ENCODE data around the gene CYTH2.
"Not testable (repeated sequence)": the region's sequence is repeated elsewhere in the genome, so short reads cannot be mapped to it uniquely, and the experiment has no call there.

CYTH2 gene

DNA sequence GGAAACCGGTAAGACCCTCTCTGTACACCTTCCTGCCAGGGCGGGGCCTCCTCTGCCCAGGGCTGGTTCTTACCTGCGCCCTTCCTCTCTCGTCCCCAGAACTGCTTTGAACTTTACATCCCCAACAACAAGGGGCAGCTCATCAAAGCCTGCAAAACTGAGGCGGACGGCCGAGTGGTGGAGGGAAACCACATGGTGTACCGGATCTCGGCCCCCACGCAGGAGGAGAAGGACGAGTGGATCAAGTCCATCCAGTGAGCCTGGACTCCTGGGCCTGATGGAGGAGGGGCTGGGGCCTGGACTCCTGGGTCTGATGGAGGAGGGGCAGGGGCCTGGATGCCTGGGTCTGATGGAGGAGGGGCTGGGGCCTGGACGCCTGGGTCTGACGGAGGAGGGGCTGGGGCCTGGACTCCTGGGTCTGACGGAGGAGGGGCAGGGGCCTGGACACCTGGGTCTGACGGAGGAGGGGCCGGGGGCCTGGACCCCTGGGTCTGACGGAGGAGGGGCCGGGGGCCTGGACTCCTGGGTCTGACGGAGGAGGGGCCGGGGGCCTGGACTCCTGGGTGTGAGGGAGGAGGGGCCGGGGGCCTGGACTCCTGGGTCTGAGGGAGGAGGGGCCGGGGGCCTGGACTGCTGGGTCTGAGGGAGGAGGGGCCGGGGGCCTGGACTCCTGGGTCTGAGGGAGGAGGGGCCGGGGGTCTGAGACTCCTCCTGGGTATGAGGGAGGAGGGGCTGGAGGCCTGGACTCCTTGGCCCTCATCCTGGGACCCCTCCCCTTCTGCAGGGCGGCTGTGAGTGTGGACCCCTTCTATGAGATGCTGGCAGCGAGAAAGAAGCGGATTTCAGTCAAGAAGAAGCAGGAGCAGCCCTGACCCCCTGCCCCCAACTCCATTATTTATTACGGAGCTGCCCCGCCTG lies 9.4 kb downstream of the CYTH2 start:
- no peak for DNase-seq

DNA sequence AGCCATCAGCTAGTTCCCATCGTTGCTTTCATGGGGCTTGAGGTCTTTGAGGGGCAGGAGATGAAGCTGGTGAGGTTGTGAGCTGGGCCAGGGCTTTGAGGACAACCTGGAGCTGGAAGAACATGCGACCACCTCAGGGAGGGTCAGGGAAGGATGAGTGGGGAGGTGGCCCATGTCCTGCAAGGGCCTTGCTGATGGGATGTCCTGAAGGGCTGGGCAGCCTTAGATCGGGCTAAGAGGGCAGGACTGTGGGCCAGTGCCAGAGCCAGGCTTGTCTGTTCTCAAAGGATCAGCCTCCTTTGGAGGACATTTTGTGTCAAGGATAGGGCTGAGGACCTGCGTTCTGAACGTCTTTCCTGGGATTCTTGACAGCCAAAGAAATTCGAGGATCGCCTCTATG lies 10.5 kb downstream of the CYTH2 start:
- no peak for DNase-seq

DNA sequence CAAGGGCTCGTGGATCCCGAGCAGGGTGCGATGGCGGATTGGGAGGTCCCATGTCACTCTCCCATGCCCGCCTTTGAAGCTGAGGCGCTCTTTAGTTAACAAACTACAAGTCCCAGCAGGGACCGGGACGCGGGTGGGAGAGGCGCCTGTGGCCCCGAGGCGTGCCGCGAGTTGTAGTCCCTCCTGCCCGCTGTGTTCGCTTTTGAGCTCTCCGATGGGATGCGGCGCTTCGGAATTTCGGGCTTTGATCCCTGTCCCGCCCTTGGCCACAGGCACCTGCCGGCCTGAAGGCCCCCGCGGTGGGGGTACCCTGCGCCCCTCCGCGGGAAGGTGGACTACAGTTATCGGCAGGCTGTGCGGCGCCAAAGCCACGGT lies 11.0 kb downstream of the CYTH2 start:
- peak; percentile 41 to 44 for DNase-seq

DNA sequence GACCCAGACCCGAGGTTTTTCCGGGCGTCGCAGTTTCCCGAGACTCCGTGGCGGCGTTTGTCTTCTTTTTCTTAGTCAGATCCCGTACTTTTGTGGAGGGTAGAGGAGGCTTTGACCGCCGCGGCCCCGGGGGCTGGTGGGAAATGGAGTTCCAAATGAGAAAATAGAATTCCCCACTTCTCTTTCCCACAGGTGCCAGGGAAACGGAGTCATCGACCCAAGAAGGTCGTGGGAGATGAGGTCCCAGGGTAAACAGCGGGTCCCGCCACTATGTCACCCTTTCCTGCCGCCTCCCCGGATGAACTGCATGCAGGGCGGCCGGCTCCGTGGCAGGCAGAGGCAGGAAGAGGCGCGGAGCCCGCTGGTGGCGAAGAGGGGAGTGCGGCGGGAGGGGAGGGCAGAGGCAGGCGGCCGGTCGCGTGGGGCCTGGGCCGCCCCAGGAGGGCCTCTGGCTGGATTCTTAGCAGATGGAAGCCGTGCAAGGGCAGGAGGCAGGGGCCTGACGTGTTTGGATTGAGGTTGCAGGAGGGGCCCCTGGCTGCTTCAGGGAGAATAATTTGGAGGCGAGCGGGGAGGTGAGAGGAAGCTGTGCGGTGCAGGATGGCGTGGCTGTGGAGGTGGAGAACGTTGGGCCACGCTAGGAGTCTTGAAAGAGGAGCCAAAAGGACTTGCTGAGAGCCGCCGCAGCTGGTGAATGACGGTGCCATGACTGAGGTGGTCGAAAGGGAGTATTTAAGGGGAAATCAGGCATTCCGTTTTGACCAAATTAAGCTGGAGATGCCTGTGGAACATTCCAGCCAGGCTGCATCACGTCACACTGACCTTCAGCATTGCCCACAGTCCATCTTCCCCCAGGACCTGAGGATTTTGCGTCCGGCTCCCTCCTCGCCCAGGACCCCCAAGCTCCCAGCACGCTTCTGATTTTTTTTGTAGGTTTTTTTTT lies 11.7 kb downstream of the CYTH2 start:
- peak; percentile 46 to 52 for DNase-seq

DNA sequence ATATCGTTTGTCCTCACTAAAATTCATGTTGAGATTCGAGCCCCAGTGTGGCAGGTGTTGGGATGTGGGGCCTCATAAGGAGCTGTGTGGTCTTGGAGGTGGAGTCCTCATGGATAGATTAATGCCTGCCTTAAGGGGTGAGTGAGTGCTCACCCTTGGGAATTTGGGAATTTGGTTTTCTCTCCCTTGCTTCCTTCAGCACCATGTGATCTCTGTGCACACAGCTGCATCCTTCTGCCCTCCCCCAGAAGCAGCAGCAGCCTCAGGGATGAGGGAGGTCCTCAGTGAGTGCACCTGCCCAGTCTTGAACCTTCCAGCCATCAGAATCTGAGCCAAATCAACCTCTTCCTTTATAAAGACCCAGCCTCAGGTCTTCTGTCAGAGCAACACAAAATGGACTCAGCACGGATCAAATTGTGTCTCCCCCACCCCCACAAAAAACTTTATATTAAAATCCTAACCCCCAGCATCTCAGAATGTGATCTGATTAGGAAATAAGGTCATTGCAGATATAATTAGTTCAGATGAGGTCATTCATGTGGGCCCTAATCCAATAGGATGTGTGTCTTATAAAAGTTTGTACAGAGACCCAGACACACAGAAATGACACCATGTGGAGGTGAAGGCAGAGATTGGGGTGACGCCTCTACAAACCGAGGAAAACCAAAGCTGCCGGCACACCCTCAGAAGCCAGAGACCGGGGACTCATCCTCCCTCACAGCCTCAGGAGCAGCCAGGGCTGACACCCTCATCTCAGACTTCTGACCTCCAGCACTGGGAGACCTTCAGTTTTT lies 12.9 kb downstream of the CYTH2 start:
- DNase-seq, result no peak

DNA sequence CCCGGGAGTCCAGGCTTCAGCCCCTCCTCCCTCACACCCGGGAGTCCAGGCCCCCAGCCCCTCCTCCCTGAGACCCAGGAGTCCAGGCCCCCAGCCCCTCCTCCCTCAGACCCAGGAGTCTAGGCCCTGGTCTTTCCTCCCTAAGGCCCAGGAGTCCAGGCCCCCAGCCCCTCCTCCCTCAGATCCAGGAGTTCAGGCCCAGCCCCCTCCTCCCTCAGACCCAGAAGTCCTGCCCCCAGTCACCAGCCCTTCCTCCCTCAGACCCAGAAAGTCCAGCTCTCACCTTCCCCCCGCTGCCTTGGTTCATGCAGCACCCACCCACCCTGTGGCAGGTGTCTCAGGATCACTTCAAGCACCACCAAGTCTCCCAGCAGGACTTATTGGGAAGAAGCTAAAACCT lies 14.1 kb downstream of the CYTH2 start:
- no peak for DNase-seq

DNA sequence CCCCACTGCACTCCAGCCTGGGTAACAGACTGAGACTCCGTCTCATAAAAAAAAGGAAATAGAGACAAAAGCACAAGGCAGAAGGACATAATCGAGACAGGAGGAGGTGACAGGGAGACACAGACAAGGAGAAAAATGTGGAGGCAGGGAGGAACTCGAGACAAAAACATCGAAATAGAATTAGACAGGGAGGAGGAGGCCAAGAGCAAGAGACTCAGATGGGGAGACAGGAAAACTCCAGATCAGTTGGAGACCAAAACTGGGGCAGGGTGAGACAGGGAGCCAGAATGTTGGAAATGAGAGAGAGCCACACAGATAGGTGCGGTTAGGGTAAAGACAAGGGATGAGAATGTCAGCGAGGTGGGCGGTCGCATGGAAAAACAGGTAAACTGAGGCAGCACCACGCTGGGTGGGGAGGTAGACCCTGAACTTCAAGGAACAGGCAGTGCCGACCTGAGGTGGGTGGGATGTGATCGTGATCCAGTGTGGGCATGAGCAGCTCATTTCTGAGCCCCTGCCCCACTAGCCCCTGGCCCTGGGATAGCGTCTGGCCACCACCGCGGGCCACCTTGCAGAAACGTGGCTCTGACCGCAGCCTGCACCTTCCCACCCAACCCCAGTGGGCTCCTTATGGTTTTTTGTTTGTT lies 15.2 kb downstream of the CYTH2 start:
- DNase-seq, result no peak

DNA sequence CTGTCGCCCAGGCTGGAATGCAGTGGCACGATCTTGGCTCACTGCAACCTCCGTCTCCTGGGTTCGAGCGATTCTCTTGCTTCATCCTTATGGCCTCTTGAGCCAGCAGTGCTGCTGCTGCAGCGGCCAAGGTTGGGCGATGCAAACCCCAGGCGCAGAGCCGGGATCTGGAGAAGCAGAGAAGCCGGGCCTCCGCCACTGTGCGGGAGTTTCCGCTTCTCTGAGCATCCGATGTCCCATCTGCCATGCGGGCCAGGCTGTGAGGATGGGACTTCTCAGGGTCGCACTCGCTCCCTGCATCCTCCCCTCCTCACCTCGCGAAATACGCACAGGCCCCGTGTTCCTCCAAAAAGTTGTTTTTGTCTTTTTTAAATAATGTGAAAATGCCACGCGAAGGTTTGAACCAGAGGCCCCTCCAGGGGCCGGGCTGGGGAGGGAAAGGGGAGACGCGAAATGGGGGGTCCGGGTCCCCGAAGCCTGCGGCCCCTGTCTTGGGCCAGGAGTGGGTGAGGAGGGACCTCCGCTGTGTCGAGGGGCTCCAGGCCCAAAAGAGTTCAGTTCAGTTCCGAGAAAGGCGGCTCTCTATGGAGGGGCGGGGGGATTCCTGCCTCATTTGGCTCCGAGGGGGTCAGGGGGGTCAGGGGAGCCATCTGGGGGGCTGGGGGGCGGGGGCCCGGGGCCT lies 15.9 kb downstream of the CYTH2 start:
- DNase-seq, result no peak

DNA sequence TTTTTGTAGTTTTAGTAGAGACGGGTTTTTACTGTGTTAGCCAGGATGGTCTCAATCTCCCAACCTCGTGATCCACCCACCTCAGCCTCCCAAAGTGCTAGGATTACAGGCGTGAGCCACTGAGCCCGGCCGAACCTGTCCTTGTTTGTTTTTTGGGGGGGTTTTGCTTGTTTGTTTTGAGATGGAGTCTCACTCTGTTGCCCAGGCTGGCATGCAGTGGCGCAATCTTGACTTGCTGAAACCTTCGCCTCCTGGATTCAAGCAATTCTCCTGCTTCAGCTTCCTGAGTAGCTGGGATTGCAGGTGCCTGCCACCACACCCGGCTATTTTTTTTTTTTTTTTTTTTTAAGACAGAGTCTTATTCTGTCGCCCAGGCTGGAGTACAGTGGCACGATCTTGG lies 17.5 kb downstream of the CYTH2 start:
- DNase-seq, result not testable (repeated sequence)

DNA sequence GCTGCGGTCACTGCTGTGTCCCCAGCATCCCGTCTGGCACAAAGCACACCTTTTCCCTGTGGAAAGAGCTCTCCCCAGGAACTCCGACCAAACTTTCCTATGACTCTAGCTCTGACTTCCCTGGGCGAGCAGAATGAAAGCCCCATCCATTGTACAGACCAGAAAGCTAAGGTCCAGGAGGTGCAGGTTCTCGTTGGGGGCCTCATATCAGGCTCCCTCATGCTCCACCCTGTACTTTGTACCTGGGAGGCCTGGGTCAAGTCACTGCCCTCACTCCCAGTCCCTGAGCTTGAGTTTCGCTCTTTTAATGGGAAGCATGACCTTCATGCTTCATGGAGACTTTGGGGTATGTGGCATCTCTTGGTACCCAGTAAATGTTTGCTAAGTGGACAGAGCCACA lies 18.4 kb downstream of the CYTH2 start:
- no peak for DNase-seq

DNA sequence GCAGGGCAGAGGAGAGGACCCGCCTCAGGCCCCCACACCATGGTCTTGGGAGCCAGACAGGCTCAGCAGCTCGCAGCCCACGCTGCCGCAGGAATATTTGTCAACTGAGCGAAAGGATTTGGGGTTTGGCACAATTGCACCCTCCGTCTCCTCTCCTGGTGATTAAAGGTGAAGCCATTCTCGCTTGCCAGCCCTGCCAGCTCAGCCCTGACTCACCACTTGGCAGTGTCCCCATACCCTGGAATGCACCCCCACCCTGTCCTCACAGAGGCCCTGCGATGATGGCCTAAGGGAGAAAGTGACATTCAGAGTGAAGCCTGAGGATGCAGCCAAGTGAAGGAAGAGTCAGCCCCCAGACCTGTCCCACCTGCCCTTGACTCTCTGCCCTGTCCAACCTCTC lies 18.8 kb downstream of the CYTH2 start:
- no peak for DNase-seq

DNA sequence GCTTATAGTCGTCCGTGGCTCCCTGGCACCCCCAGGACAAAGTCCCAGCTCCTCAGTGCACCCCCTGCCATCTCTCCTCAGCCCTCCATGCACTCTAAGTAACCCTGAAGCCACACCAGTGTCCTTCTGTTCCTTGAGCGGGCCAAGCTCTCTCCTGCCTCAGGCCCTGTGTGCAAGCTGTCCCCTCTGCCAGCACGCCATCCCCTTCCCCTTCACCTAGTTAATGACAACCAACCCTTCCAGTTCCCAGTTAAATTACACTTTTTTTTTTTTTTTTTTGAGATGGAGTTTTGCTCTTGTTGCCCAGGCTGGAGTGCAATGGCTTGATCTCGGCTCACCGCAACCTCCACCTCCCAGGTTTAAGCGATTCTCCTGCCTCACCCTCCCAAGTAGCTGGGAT lies 19.3 kb downstream of the CYTH2 start:
- not testable (repeated sequence) for DNase-seq

DNA sequence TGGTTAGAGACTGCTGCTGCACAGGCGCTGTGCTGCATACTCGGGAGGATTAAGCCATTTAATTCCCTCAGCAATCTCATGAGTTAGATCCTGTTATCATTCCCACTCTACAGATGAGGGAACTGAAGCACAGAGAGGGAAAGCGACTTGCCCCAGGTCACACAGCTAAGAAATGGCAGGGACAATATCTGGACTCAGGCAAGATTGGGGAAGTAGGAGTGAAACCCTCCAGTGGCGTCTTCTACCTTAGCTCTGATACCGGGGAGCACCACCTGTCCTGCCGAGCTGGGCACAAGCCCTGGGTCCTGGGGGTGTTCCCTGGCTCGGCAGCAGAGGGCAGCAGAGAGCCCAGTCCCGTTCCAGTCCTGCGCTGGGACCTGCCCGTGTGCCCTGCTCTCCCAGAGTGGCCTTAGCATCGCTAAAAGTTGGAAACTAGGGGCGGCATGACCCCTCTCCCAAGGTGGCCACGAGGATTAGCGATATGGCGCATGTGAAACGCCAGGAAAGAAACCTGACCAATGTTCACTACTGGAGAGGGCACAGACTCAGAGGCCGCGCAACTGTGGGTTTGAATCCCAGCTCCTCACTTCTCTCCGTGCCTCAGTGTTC lies 20.5 kb downstream of the CYTH2 start:
- peak; percentile 79 to 84 for DNase-seq

DNA sequence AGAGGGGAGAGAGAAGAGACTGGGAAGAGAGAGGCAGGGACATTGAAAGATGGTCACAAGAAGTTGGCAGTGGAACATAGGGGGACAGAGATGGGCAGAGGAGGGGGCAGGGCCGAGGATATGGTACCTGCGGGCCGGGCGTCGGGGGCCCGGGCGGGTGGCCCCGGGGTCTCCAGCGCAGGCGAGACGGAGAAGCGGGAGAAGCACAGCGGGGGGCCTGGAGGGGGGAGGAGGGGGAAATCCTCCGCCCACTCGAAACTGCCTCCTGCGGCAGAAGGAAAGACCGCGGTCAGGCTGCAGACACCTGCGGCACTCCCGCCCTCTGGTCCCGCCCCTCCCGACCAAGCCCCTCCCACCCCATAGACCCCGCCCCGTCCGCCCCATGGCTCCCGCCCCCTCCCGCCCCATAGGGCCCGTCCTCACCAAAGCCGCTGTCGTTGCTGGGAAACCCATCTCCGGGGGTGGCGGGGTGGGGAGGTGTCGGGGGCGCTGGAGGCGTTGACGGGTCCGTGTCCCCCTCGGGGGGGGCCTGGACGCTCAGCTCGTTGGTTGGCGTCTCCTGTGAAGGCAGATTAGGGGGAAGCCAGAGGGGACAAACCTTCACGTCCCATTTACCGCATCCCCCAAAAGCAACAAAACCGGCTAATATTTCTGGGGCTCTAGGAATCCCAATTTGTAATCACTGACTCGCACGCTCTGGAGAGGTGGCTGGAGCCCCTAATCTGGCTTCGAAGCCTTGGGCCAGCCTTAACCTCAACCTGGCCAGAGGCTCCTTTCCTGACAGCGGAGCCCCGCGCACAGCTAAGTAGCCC lies 22.0 kb downstream of the CYTH2 start:
- DNase-seq, result peak; percentile 78 to 80

DNA sequence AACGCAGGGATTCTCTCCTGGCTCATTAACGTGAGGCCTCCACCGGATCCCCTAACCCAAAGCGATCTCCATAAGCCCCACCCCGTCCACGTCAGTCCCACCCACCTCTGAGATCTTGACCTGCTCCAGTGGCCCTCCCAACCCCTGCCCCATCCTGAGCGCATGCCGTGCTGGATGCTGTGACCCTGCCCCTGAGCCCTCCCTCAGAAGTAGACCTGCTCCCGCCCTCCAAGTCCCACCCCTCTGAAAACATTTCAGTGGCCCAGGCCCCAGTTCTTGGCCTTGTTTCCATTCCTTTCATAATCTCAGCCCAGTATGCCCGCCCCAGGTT lies 22.6 kb downstream of the CYTH2 start:
- DNase-seq, result no peak

DNA sequence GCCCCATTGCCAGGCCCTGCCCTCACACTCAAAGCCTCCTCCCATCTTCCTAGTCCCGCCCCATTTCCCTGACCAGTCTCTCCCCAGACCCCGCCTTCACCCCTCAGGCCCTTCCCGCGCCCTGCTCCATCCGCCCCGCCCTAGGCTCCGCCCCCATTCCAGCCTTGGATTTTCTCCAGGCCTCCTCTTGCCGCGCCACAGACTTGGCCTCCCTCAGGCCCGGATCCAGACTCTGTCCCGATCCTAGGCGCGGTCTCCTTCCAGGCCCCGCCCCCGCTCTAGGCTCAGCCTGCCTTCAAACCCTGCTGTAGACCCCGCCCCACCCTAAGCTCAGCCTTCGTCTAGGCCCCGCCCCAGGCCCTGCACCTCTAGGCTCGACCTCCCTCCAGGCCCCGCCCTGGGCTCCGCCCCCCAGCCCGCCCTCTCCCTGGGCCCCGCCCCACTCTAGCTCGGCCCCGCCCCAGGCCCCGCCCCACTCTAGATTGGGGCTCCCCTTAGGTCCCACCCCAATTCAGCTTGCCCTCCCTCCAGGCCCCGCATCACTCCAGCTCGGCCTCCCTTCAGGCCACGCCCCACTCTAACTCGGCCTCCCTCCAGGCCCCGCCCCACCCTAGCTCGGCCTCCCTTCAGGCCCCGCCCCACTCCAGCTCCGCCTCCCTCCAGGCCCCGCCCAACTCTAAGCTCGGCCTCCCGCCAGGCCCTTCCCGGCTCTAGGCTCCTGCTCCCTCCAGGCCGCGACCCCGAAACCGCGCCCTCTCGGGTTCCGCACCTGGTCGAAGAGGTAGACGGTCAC lies 24.0 kb downstream of the CYTH2 start:
- DNase-seq, result peak; percentile 87 to 90

DNA sequence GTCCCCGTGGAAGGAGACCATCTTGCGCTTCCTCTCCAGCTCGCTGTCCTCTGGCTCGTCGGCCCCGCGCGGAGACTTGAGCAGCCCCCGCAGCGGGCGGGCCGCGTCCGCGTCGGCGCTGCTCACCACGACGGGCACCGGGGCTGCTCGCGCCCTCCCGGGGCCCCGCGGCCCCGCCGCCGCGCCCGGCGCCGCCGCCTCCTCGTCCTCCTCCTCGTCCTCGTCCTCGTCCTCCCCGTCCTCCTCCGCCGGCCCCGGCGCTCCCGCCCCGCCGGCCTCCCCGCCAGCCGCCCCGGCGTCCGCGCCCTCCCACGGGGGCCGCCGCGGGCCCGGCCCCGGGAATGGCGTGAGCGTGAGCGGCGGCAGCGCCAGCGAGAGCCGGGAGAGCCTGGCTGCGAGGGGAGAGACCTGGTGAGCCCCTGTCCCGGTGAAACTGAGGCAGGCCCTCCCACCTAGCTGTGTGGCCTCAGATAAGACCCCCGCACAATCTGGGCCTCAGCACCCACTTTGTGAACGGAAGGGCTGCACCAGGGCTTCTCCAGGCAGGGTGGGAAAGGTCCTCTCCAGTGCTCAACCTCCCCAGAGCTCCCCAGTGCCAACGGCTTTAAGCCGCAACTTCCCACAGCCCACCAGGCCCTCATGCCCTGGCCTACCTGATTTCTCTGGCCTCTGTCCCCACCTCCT lies 24.7 kb downstream of the CYTH2 start:
- no peak for DNase-seq

DNA sequence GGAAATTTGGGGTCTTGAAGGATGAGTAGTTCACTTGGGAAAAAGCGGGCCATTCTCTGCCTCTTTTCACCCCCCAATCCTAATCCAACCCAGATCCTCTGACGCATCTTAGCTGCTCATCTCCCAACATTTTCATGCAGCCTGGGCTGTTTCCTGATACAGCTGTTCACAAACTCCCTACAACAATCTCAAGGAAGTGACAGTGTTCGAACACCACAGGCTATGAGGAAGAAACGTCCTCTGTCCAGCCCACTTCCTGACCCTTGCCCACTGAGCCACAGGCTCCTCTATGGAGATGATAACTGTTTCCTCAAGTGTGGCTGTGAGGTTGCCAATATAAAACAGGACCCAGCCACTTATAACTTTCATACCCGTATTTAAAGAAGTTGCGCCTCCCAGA lies 26.2 kb downstream of the CYTH2 start:
- no peak for DNase-seq
